Activated CD8-positive, alpha-beta memory T cell treated with anti-CD3 and anti-CD28 coated beads, Interleukin-2, amount 50 U/mL, for 48 hours (primary cell): ENCODE measurements around the gene MAD1L1.
"Not testable (repeated sequence)": the region's sequence is repeated elsewhere in the genome, so short reads cannot be mapped to it uniquely, and the experiment has no call there.

Experiments
- DNase-seq: peaks from one replicate; pipeline ENCODE4 v3.0.0-alpha.2; 2020

The MAD1L1 gene

GRCh38 chr7:1977059-1977875, 255.5 kb downstream of the MAD1L1 start:
- DNase-seq = no peak

GRCh38 chr7:1976521-1976920, 256.2 kb downstream of the MAD1L1 start:
- DNase-seq = not testable (repeated sequence)

- no peak for DNase-seq
Measured at GRCh38 chr7:1975581-1975980, 257.2 kb downstream of the MAD1L1 start.

GRCh38 chr7:1975179-1975578, 257.6 kb downstream of the MAD1L1 start:
- no peak for DNase-seq

GRCh38 chr7:1974290-1975101, 258.2 kb downstream of the MAD1L1 start:
- no peak for DNase-seq

- DNase-seq = no peak
Measured at GRCh38 chr7:1973321-1974251, 259.2 kb downstream of the MAD1L1 start.

- DNase-seq = no peak
Measured at GRCh38 chr7:1972744-1973143, 260.0 kb downstream of the MAD1L1 start.

- DNase-seq = no peak
Measured at GRCh38 chr7:1971946-1972654, 260.6 kb downstream of the MAD1L1 start.

GRCh38 chr7:1970895-1971294, 261.9 kb downstream of the MAD1L1 start:
- DNase-seq = no peak

- DNase-seq = not testable (repeated sequence)
Measured at GRCh38 chr7:1970285-1970660, 262.5 kb downstream of the MAD1L1 start.

- no peak for DNase-seq
Measured at GRCh38 chr7:1969459-1970284, 263.1 kb downstream of the MAD1L1 start.

GRCh38 chr7:1968397-1969111, 264.2 kb downstream of the MAD1L1 start:
- DNase-seq = no peak

- no peak for DNase-seq
Measured at GRCh38 chr7:1967512-1968396, 265.0 kb downstream of the MAD1L1 start.

GRCh38 chr7:1966631-1967200, 266.0 kb downstream of the MAD1L1 start:
- no peak for DNase-seq

GRCh38 chr7:1965579-1966294, 267.0 kb downstream of the MAD1L1 start:
- DNase-seq = no peak

GRCh38 chr7:1964913-1965578, 267.7 kb downstream of the MAD1L1 start:
- DNase-seq = no peak

- DNase-seq = no peak
Measured at GRCh38 chr7:1964211-1964912, 268.4 kb downstream of the MAD1L1 start.
